OCI-LY7 (cell line): ENCODE results near the gene MTURN.

Source experiments
- EZH2phosphoT487 ChIP-seq: fragments of 200-600 bp; sonication (generic); IDR thresholded peaks from 2 replicates; pipeline ENCODE4 v1.6.1; 2018; ENCODE audit warnings: low read depth, borderline replicate concordance, mild to moderate bottlenecking, mixed run types, antibody characterized with exemption, low read length, moderate library complexity, mixed read lengths
- TF ChIP-seq, protein P1 (sequence below): fragments of 200-600 bp; sonication (generic); conservative IDR thresholded peaks from 2 replicates; pipeline ENCODE4 v1.5.1; 2014; ENCODE audit warnings: mild to moderate bottlenecking, antibody characterized with exemption, low read length, moderate library complexity, mixed read lengths

GRCh38 chr7:30191809-30192208, 57.0 kb downstream of the MTURN start:
- TF ChIP-seq, protein P1, sequence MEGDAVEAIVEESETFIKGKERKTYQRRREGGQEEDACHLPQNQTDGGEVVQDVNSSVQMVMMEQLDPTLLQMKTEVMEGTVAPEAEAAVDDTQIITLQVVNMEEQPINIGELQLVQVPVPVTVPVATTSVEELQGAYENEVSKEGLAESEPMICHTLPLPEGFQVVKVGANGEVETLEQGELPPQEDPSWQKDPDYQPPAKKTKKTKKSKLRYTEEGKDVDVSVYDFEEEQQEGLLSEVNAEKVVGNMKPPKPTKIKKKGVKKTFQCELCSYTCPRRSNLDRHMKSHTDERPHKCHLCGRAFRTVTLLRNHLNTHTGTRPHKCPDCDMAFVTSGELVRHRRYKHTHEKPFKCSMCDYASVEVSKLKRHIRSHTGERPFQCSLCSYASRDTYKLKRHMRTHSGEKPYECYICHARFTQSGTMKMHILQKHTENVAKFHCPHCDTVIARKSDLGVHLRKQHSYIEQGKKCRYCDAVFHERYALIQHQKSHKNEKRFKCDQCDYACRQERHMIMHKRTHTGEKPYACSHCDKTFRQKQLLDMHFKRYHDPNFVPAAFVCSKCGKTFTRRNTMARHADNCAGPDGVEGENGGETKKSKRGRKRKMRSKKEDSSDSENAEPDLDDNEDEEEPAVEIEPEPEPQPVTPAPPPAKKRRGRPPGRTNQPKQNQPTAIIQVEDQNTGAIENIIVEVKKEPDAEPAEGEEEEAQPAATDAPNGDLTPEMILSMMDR = no peak
- no peak for TF ChIP-seq EZH2phosphoT487
